ENCODE data around the gene MED29.

The MED29 gene

DNA sequence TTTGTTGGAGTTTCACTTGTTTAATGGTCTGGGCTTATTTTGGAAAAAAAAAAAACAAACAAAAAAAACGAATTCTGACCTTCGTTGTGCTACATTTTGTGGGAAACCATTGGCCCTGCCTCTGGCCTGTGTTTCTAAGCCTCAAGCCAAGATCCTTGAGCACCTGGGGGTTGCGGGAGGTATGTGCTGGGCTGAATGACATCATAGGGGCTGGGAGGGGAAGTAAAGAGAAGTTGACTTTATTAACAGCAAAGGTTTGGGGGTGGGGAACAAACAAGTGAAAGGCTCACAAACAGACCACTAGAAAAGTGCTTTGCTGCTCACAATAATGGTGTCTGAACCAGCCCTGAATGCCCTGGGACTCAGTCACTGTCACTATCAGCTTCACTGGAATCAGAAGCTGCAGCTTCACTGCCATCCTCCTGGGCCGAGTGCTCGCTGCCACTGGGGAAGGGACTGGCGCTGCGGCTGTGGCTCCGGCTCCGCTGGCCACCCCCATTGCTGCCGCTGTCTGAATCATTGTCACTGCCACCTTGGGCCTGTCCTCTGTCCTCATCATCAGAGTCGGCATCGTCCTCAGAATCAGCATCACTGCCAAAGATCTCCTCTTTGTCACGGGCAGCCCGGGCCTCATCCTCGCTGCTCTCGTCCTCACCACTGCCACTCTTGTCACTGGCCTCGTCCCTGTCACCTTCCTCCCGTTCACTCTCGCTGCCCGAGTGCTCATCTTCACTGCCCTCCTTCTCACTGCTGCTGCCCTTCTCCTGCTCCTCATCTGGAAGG, 5.4 kb upstream of the MED29 start:
- no peak for DNase-seq (ENCODE audit: low read depth)
- TF ChIP-seq, protein P1, sequence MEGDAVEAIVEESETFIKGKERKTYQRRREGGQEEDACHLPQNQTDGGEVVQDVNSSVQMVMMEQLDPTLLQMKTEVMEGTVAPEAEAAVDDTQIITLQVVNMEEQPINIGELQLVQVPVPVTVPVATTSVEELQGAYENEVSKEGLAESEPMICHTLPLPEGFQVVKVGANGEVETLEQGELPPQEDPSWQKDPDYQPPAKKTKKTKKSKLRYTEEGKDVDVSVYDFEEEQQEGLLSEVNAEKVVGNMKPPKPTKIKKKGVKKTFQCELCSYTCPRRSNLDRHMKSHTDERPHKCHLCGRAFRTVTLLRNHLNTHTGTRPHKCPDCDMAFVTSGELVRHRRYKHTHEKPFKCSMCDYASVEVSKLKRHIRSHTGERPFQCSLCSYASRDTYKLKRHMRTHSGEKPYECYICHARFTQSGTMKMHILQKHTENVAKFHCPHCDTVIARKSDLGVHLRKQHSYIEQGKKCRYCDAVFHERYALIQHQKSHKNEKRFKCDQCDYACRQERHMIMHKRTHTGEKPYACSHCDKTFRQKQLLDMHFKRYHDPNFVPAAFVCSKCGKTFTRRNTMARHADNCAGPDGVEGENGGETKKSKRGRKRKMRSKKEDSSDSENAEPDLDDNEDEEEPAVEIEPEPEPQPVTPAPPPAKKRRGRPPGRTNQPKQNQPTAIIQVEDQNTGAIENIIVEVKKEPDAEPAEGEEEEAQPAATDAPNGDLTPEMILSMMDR (IDR thresholded peaks at IDR 0.05; ENCODE audit: control insufficient read depth, insufficient read depth, low read depth, low read length, missing control alignments): no peak

DNA sequence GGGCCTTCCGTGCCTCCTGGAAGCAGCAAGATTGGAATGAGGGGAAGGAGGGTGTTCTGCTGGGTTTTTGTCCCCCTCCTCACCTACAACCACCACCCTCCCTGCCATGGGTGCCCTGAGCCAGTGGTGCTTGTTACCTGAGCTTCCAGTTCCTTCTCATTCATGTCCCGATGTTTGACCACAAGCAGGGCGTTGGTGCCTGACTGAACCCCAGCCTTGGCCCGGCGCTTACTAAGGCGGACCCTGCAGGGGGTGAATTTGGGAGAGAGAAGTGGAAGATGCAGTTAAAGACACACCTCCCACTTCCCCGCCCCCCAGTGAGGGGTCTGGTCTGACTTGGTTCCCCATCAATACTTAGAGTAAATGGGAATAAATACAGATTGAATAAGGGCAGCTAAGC, 4.6 kb upstream of the MED29 start:
- TF ChIP-seq, protein P1 (IDR thresholded peaks at IDR 0.05; ENCODE audit: control insufficient read depth, insufficient read depth, low read depth, low read length, missing control alignments): no peak
- no peak for DNase-seq (ENCODE audit: low read depth)
- H3K4me3 ChIP-seq (ENCODE audit: control insufficient read depth, low read depth, low read length): no peak overlapping the region

More for the DNA sequence above, 5.4 kb upstream of the MED29 start:
- H3K4me3 ChIP-seq (ENCODE audit: control insufficient read depth, low read depth, low read length): no peak overlapping the region

GRCh38 chr19:39388657-39389056, 2.5 kb upstream of the MED29 start:
- TF ChIP-seq, protein P1 (IDR thresholded peaks at IDR 0.05; ENCODE audit: control insufficient read depth, insufficient read depth, low read depth, low read length, missing control alignments): no peak
- H3K4me3 ChIP-seq (ENCODE audit: control insufficient read depth, low read depth, low read length): no peak overlapping the region
- DNase-seq (ENCODE audit: low read depth): no peak

GRCh38 chr19:39389631-39390414, 1.4 kb upstream of the MED29 start:
- DNase-seq (ENCODE audit: low read depth): no peak
- TF ChIP-seq, protein P1 (IDR thresholded peaks at IDR 0.05; ENCODE audit: control insufficient read depth, insufficient read depth, low read depth, low read length, missing control alignments): no peak
- H3K4me3 ChIP-seq (ENCODE audit: control insufficient read depth, low read depth, low read length): peak overlapping the region; percentile 100

DNA sequence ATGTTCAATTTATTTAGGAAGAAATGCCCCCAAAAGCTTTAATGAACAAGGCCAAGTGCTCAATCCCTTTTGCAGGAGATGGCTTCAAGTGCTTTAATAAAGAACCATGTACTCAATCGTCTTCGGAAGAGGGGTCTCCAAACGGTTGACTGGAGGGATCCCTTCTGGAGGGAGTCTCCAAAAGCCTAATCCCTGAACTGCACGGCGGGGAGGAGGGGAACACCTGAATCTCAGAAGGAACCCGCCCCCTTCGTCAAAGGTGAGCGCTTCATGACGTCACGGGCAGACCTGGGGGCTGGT, 777 bp upstream of the MED29 start:
- no peak for DNase-seq (ENCODE audit: low read depth)
- peak overlapping the region; percentile 100 for H3K4me3 ChIP-seq (ENCODE audit: control insufficient read depth, low read depth, low read length)
- TF ChIP-seq, protein P1 (IDR thresholded peaks at IDR 0.05; ENCODE audit: control insufficient read depth, insufficient read depth, low read depth, low read length, missing control alignments): no peak

- TF ChIP-seq, protein P1 (IDR thresholded peaks at IDR 0.05; ENCODE audit: control insufficient read depth, insufficient read depth, low read depth, low read length, missing control alignments): peak; percentile 98
- H3K4me3 ChIP-seq (ENCODE audit: control insufficient read depth, low read depth, low read length): no peak overlapping the region
- no peak for DNase-seq (ENCODE audit: low read depth)
Observed at GRCh38 chr19:39397360-39398296, 6.5 kb downstream of the MED29 start.

All from AG09309 (cell line).